HepG2 (cell line): ENCODE measurements around the gene CD4. TPM values are rescaled to one million over a fixed set of nuclear protein-coding genes. Genes with fewer than 3 reads are reported as not detected.

Experiments
- CAMTA2 ChIP-seq: sonication (generic); formaldehyde crosslinking; IDR thresholded peaks from 2 replicates; pipeline ENCODE4 v1.4.0; 2020; ENCODE audit warnings: mild to moderate bottlenecking, missing genetic modification reagents, borderline replicate concordance
- HNRNPLL ChIP-seq: fragments of 200-400 bp; formaldehyde crosslinking; IDR thresholded peaks from 2 replicates; pipeline ENCODE4 v1.6.1; 2017; ENCODE audit warnings: mild to moderate bottlenecking, low read depth, low read length; ENCODE audit not compliant: poor library complexity, severe bottlenecking
- KLF6 ChIP-seq: IDR thresholded peaks from 2 replicates; pipeline ENCODE4 v1.8.0; 2016; ENCODE audit warnings: missing biosample characterization, missing genetic modification reagents
- NFE2L2 ChIP-seq: fragments of 150-350 bp; IDR thresholded peaks from 2 replicates; pipeline ENCODE4 v1.6.1; 2014; ENCODE audit warnings: low read length
- PLSCR1 ChIP-seq: sonication (generic); formaldehyde crosslinking; IDR thresholded peaks from 2 replicates; pipeline ENCODE4 v1.5.0; 2020; ENCODE audit warnings: missing genetic modification reagents, mild to moderate bottlenecking, borderline replicate concordance
- RAD51 ChIP-seq: fragments of 450-650 bp; IDR thresholded peaks from 2 replicates; pipeline ENCODE4 v1.6.1; 2016; ENCODE audit warnings: borderline replicate concordance
- SIX1 ChIP-seq: sonication (generic); formaldehyde crosslinking; IDR thresholded peaks from 2 replicates; pipeline ENCODE4 v1.4.0; 2020; ENCODE audit warnings: missing genetic modification reagents, borderline replicate concordance
- SRSF4 ChIP-seq: fragments of 200-400 bp; formaldehyde crosslinking; IDR thresholded peaks from one replicate; pipeline ENCODE4 v1.6.1; 2018; ENCODE audit warnings: mild to moderate bottlenecking, low read depth, low read length, moderate library complexity; ENCODE audit not compliant: poor library complexity, severe bottlenecking
- TBX2 ChIP-seq: sonication (generic); formaldehyde crosslinking; IDR thresholded peaks from 2 replicates; pipeline ENCODE4 v1.5.0; 2020; ENCODE audit warnings: missing genetic modification reagents, mild to moderate bottlenecking, borderline replicate concordance
- TBX3 ChIP-seq: fragments of 450-650 bp; IDR thresholded peaks from 2 replicates; pipeline ENCODE4 v1.6.1; 2017; ENCODE audit warnings: antibody characterized with exemption, mild to moderate bottlenecking, inconsistent platforms, borderline replicate concordance
- ZNF101 ChIP-seq: sonication (generic); formaldehyde crosslinking; IDR thresholded peaks from 2 replicates; pipeline ENCODE4 v1.4.0; 2020; ENCODE audit warnings: mild to moderate bottlenecking, low read depth, missing genetic modification reagents, borderline replicate concordance
- ZNF143 ChIP-seq: sonication (generic); formaldehyde crosslinking; IDR thresholded peaks from 2 replicates; pipeline ENCODE4 v1.4.0; 2020; ENCODE audit warnings: missing genetic modification reagents
- ZNF274 ChIP-seq: sonication (generic); formaldehyde crosslinking; IDR thresholded peaks from 2 replicates; pipeline ENCODE4 v1.5.1; 2020; ENCODE audit warnings: mild to moderate bottlenecking, missing genetic modification reagents
- ZNF343 ChIP-seq: sonication (generic); formaldehyde crosslinking; IDR thresholded peaks from 2 replicates; pipeline ENCODE4 v1.4.0; 2020; ENCODE audit warnings: mild to moderate bottlenecking, missing genetic modification reagents
- ZNF446 ChIP-seq: sonication (generic); formaldehyde crosslinking; IDR thresholded peaks from 2 replicates; pipeline ENCODE4 v1.5.0; 2020; ENCODE audit warnings: mild to moderate bottlenecking, missing genetic modification reagents
- ZNF558 ChIP-seq: sonication (generic); formaldehyde crosslinking; IDR thresholded peaks from 2 replicates; pipeline ENCODE4 v1.9.0; 2022; ENCODE audit warnings: mild to moderate bottlenecking, missing genetic modification reagents, borderline replicate concordance
- ZNF564 ChIP-seq: sonication (generic); formaldehyde crosslinking; IDR thresholded peaks from 2 replicates; pipeline ENCODE4 v1.8.1; 2023; ENCODE audit warnings: mild to moderate bottlenecking, missing genetic modification reagents
- ZNF569 ChIP-seq: sonication (generic); formaldehyde crosslinking; IDR thresholded peaks from 2 replicates; pipeline ENCODE4 v1.5.0; 2020; ENCODE audit warnings: mild to moderate bottlenecking, missing genetic modification reagents, moderate library complexity, borderline replicate concordance
- ZNF710 ChIP-seq: sonication (generic); formaldehyde crosslinking; IDR thresholded peaks from 2 replicates; pipeline ENCODE4 v1.5.0; 2020; ENCODE audit warnings: mild to moderate bottlenecking, missing genetic modification reagents, borderline replicate concordance
- ZNF713 ChIP-seq: sonication (generic); formaldehyde crosslinking; IDR thresholded peaks from 2 replicates; pipeline ENCODE4 v1.4.0; 2020; ENCODE audit warnings: mild to moderate bottlenecking, missing genetic modification reagents
- ZNF792 ChIP-seq: IDR thresholded peaks from 2 replicates; pipeline ENCODE4 v1.6.1; 2016
- polyA plus RNA-seq, 8 experiments: library from polyadenylated mRNA; depleted of rRNA in 3 of 8; stranded (reverse) in 7 of 8; unstranded in 1 of 8; fragments of >200 nt; fragmentation: Illumina TruSeq in 4 of 8; extraction: Trizol in 4 of 8; gene quantifications; 2 replicates each; pipeline versions ENCODE4 v1.2.1 to v1.2.3, GENCODE V29; 2011 to 2016; ENCODE audit warnings: low read depth in 4 of 8, missing spikeins in 1 of 8, mixed read lengths in 1 of 8; ENCODE audit not compliant: insufficient read depth in 1 of 8
- total RNA-seq, 5 experiments: library from RNA; depleted of rRNA; stranded (reverse); fragments of >200 nt; fragmentation: Illumina TruSeq; extraction: Trizol; gene quantifications; 2 replicates each; pipeline ENCODE4 v1.2.3, GENCODE V29; 2016; ENCODE audit warnings: low read depth in 1 of 5
- TF ChIP-seq, protein P1 (sequence below): sonication (generic); formaldehyde crosslinking; IDR thresholded peaks from 2 replicates; pipeline ENCODE4 v1.5.0; 2020; ENCODE audit warnings: missing genetic modification reagents
- TF ChIP-seq, protein P2 (sequence below): sonication (generic); formaldehyde crosslinking; IDR thresholded peaks from 2 replicates; pipeline ENCODE4 v1.4.0; 2020; ENCODE audit warnings: missing genetic modification reagents, borderline replicate concordance

CD4 gene
- total and polyA plus RNA-seq, 2 of the 13 experiments (the other 11 are each of a cell fraction or from before 2014, with no cell fraction given), result 0.07 to 0.95 TPM

- no peak for TF ChIP-seq KLF6 (CRISPR knock-in tag)
- peak; percentile 56; the same call in 1 of the 2 replicates for TF ChIP-seq TBX2 (CRISPR knock-in tag)
- TF ChIP-seq ZNF564, result no peak; the same call in 1 of the 2 replicates
- TF ChIP-seq, protein P1, sequence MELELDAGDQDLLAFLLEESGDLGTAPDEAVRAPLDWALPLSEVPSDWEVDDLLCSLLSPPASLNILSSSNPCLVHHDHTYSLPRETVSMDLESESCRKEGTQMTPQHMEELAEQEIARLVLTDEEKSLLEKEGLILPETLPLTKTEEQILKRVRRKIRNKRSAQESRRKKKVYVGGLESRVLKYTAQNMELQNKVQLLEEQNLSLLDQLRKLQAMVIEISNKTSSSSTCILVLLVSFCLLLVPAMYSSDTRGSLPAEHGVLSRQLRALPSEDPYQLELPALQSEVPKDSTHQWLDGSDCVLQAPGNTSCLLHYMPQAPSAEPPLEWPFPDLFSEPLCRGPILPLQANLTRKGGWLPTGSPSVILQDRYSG (CRISPR knock-in tag), result no peak
- TF ChIP-seq HNRNPLL, result peak; percentile 65
- no peak for TF ChIP-seq SIX1 (CRISPR knock-in tag)
- no peak for TF ChIP-seq RAD51
- TF ChIP-seq ZNF558 (CRISPR knock-in tag), result no peak
- TF ChIP-seq ZNF710 (CRISPR knock-in tag), result peak; percentile 74; the same call in 1 of the 2 replicates
- TF ChIP-seq ZNF274, result peak; percentile 69
- no peak for TF ChIP-seq SRSF4
- no peak for TF ChIP-seq NFE2L2
- TF ChIP-seq PLSCR1, result no peak
- TF ChIP-seq ZNF446 (CRISPR knock-in tag), result no peak
- TF ChIP-seq ZNF343 (CRISPR knock-in tag), result no peak
- TF ChIP-seq ZNF713 (CRISPR knock-in tag), result no peak
- TF ChIP-seq ZNF792, result no peak
- no peak; the same call in 1 of the 2 replicates for TF ChIP-seq CAMTA2
- no peak for TF ChIP-seq ZNF143 (CRISPR knock-in tag)
- no peak for TF ChIP-seq ZNF101
- TF ChIP-seq TBX3, result 0 out of 2 replicates have a peak, but pooled peaks have one; percentile 11
- TF ChIP-seq, protein P2, sequence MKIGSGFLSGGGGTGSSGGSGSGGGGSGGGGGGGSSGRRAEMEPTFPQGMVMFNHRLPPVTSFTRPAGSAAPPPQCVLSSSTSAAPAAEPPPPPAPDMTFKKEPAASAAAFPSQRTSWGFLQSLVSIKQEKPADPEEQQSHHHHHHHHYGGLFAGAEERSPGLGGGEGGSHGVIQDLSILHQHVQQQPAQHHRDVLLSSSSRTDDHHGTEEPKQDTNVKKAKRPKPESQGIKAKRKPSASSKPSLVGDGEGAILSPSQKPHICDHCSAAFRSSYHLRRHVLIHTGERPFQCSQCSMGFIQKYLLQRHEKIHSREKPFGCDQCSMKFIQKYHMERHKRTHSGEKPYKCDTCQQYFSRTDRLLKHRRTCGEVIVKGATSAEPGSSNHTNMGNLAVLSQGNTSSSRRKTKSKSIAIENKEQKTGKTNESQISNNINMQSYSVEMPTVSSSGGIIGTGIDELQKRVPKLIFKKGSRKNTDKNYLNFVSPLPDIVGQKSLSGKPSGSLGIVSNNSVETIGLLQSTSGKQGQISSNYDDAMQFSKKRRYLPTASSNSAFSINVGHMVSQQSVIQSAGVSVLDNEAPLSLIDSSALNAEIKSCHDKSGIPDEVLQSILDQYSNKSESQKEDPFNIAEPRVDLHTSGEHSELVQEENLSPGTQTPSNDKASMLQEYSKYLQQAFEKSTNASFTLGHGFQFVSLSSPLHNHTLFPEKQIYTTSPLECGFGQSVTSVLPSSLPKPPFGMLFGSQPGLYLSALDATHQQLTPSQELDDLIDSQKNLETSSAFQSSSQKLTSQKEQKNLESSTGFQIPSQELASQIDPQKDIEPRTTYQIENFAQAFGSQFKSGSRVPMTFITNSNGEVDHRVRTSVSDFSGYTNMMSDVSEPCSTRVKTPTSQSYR, result peak; percentile 98
- TF ChIP-seq ZNF569 (CRISPR knock-in tag), result no peak
Measured at GRCh38 chr12:6778574-6779550, 10.5 kb upstream of the CD4 start (continued).
